HepG2 (cell line): ENCODE data around the gene LHB. TPM values are rescaled to one million over a fixed set of nuclear protein-coding genes. Genes with fewer than 3 reads are reported as not detected.
"Not testable (repeated sequence)": the region's sequence is repeated elsewhere in the genome, so short reads cannot be mapped to it uniquely, and the experiment has no call there.

Experiments used
- ATAC-seq: fragments of 200-7000 bp; cut with Tn5 transposase; 3 replicates; pipeline ENCODE4 v1.9.1; 2020; ENCODE audit warnings: mild to moderate bottlenecking, moderate library complexity
- BruUV-seq: library from RNA; stranded (reverse); fragments of 400-500 nt; replicated peaks from 2 replicates; lab custom pipeline; 2021; lab: Mats Ljungman, UMichigan
- CTCF ChIA-PET: fragments of 300-600 bp; formaldehyde crosslinking; extraction: SDS; loops from one replicate; lab custom pipeline; 2021; ENCODE audit warnings: low total read pairs, inconsistent platforms, low intra/inter-chr PET ratio; lab: Yijun Ruan, JAX
- POLR2A ChIA-PET: fragments of 350-600 bp; sonication (Branson Sonifier 250); formaldehyde crosslinking; loops from one replicate; lab custom pipeline; 2020; ENCODE audit warnings: antibody characterized with exemption, inconsistent platforms; lab: Yijun Ruan, JAX
- DNase-seq: peaks from one replicate; pipeline ENCODE4 v3.0.0-alpha.2; 2015; ENCODE audit warnings: low spot score
- FAIRE-seq: peaks from 3 replicates; lab custom pipeline; 2011; peaks lifted over from hg19 to GRCh38; lab: Jason Lieb, UNC
- H2AFZ ChIP-seq: one replicate; pipeline ENCODE4 v1.6.1; 2011; ENCODE audit warnings: low read length, inconsistent platforms
- H3K27ac ChIP-seq: fragments of 300-600 bp; 3 replicates; pipeline ENCODE4 v1.8.0; 2011; ENCODE audit warnings: mixed run types, mild to moderate bottlenecking, mixed read lengths, low read length, inconsistent platforms; ENCODE audit not compliant: insufficient read depth; ENCODE audit errors: extremely low read length
- H3K27me3 ChIP-seq, 2 experiments: fragments of 200-600 bp in 1 of 2; 2 replicates in 1 of 2; 3 replicates in 1 of 2; pipeline versions ENCODE4 v1.6.0 to v1.8.0; 2011; ENCODE audit warnings: low read length in 2 of 2, mild to moderate bottlenecking in 2 of 2, moderate library complexity in 2 of 2, inconsistent platforms in 1 of 2; ENCODE audit not compliant: insufficient read depth in 2 of 2, control insufficient read depth in 1 of 2
- H3K36me3 ChIP-seq, 2 experiments: fragments of 200-600 bp in 1 of 2; replicated peaks in 1 of 2; 2 replicates in 1 of 2; 3 replicates in 1 of 2; pipeline versions ENCODE4 v1.5.1 to v1.8.0; 2011; ENCODE audit warnings: low read length in 2 of 2, inconsistent platforms in 1 of 2; ENCODE audit not compliant: insufficient read depth in 2 of 2, control insufficient read depth in 1 of 2
- H3K4me1 ChIP-seq: 2 replicates; pipeline ENCODE4 v1.5.1; 2012; ENCODE audit warnings: low read length, inconsistent platforms; ENCODE audit not compliant: insufficient read depth
- H3K4me2 ChIP-seq: 2 replicates; pipeline ENCODE4 v1.6.0; 2011; ENCODE audit warnings: low read depth, low read length, inconsistent platforms
- H3K4me3 ChIP-seq, 3 experiments: fragments of 200-600 bp in 1 of 3; sonication (generic), shearing (Covaris generic) in 1 of 3; replicated peaks in 1 of 3; 2 replicates each; pipeline ENCODE4 v1.5.1; 2011 to 2016; ENCODE audit warnings: low read length in 3 of 3, inconsistent platforms in 2 of 3, low read depth in 2 of 3, mild to moderate bottlenecking in 2 of 3, control low read depth in 1 of 3, mixed read lengths in 1 of 3; ENCODE audit not compliant: insufficient read depth in 1 of 3
- H3K79me2 ChIP-seq: one replicate; pipeline ENCODE4 v1.6.1; 2011; ENCODE audit warnings: low read length, inconsistent platforms; ENCODE audit not compliant: insufficient read depth
- H3K9ac ChIP-seq: 2 replicates; pipeline ENCODE4 v1.6.0; 2011; ENCODE audit warnings: mild to moderate bottlenecking, low read depth, low read length, inconsistent platforms; ENCODE audit not compliant: insufficient read depth
- H3K9me3 ChIP-seq: 2 replicates; pipeline ENCODE4 v1.5.1; 2012; ENCODE audit warnings: mild to moderate bottlenecking, low read length
- H4K20me1 ChIP-seq: 2 replicates; pipeline ENCODE4 v1.6.0; 2011; ENCODE audit warnings: inconsistent platforms, mild to moderate bottlenecking, low read length, moderate library complexity; ENCODE audit not compliant: insufficient read depth
- WGBS: methylation state at CpG from one replicate; pipeline ENCODE4 v1.1.6; 2017; ENCODE audit warnings: low lambda C conversion rate; 5-methylcytosine and 5-hydroxymethylcytosine counted together
- in situ Hi-C: cut with HindIII; loops from 2 replicates; pipeline ENCODE4 v1.10.0; 2017; ENCODE audit warnings: low pct_unique_long_range_greater_than_20kb; ENCODE audit not compliant: extremely low pct_ligation_motif_present
- intact Hi-C: fragments of 100-400 bp; cut with micrococcal nuclease; formaldehyde crosslinking; loops from one replicate; pipeline ENCODE4 v1.10.0; 2022; ENCODE audit not compliant: unreplicated experiment
- polyA plus RNA-seq, 8 experiments: library from polyadenylated mRNA; depleted of rRNA in 3 of 8; stranded (reverse) in 7 of 8; unstranded in 1 of 8; fragments of >200 nt; fragmentation: Illumina TruSeq in 4 of 8; extraction: Trizol in 4 of 8; gene quantifications; 2 replicates each; pipeline versions ENCODE4 v1.2.1 to v1.2.3, GENCODE V29; 2011 to 2016; ENCODE audit warnings: low read depth in 4 of 8, missing spikeins in 1 of 8, mixed read lengths in 1 of 8; ENCODE audit not compliant: insufficient read depth in 1 of 8
- total RNA-seq, 5 experiments: library from RNA; depleted of rRNA; stranded (reverse); fragments of >200 nt; fragmentation: Illumina TruSeq; extraction: Trizol; gene quantifications; 2 replicates each; pipeline ENCODE4 v1.2.3, GENCODE V29; 2016; ENCODE audit warnings: low read depth in 1 of 5

Gene LHB
- total and polyA plus RNA-seq, 2 of the 13 experiments (the other 11 are each of a cell fraction or from before 2014, with no cell fraction given): not detected

DNA sequence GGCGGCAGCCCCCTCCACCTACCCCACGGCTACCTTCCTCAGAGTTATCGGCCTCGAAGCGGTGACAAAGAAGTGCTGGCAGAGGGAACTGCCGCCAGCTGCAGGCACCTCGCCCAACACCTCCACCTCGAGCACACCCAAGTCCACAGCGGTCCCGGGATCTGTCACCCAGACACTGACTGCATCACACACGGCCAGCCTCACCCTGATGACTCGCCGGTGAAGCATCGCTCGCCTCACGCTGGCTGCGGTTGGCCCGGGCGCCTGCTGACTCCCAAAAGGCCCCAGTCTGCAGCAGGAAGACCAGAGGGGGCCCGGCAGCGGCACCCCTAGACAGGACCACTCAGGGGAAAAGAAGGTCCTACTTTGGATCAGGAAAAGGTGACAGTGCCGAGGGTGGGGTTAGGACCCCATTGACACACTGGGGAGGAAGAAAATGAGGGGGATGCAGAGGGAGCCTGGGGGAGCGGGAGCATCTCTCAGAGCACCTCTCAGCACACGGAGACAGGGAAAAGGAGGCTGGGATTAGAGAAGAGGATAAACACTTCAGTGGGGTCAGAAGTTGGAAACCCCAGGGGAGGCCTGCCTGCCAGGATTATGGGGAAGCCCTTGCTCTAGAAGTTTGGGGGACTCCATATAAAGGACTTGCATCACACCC is 33.6 kb upstream of the LHB start:
- FAIRE-seq, H3K9me3 ChIP-seq, BruUV-seq, H2AFZ ChIP-seq, ATAC-seq, in situ Hi-C loops, POLR2A ChIA-PET, H4K20me1 ChIP-seq, CTCF ChIA-PET, H3K36me3 ChIP-seq, H3K79me2 ChIP-seq, DNase-seq, intact Hi-C loops, H3K4me1 ChIP-seq, H3K4me2 ChIP-seq, H3K4me3 ChIP-seq, H3K27ac ChIP-seq, H3K9ac ChIP-seq: not testable (repeated sequence)
- 16% methylated on average over 12 of the region's 24 CpGs for WGBS
- H3K27me3 ChIP-seq: peaks cover 6 to 14% of the 10 kb centered on the region in 2 experiments; a peak in 4 of 5 replicates

DNA sequence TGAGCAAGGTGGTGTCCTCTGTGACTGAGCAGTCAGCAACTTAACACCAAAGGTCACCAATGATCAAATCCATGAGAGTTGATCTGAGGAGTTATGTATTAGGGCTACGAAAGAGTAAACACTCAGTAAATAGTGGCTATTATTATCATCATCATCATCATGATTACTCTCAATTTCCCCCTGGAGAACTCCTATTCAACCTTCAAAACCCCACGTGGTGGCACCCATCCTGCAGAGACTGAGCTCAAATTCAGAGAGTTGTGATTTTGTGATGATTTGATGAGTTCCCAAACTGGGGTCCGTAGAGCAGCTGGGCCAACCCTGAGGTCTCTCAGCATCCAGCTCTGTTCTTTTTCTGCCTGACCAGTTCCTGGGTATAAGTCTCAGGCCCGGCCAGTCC is 32.9 kb upstream of the LHB start:
- DNase-seq, H3K9me3 ChIP-seq, H3K9ac ChIP-seq, ATAC-seq, H3K4me2 ChIP-seq, H3K4me3 ChIP-seq, intact Hi-C loops, BruUV-seq, H2AFZ ChIP-seq, CTCF ChIA-PET, H3K4me1 ChIP-seq, in situ Hi-C loops, H3K36me3 ChIP-seq, H3K79me2 ChIP-seq, H3K27ac ChIP-seq, POLR2A ChIA-PET, FAIRE-seq, H4K20me1 ChIP-seq: not testable (repeated sequence)
- H3K27me3 ChIP-seq: peaks cover 3 to 11% of the 10 kb centered on the region in 2 experiments; a peak in 3 of 5 replicates
- WGBS: 28% methylated on average over 2 of the region's 4 CpGs

DNA sequence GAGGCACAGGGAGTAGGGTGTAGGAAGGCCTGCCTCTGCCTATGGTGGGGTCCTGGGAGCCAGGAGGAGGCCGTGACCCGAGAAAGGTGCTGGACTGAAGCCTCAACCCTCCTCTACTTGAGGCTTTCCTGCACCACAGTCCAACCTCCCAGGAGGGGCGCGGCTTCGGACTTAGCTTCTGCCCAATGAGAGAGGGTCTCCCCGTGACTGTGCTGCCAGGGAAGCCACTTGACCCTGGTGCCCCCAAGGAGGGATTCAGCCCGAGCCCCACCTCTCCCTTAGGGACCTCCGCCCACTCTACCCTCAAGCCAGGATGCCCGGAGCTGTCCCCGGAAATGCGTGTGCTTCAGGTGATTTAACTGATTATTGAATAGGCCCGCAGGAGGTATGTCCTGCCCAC is 32.1 kb upstream of the LHB start, which contains the start of gene CGB8:
Gene CGB8 (minus strand): TSS at position 101 of the 400 bp plus-strand sequence. CDS start 372 bp downstream, outside the sequence.
- in situ Hi-C loops, H2AFZ ChIP-seq, H3K9me3 ChIP-seq, DNase-seq, H3K79me2 ChIP-seq, H4K20me1 ChIP-seq, BruUV-seq, intact Hi-C loops, H3K27ac ChIP-seq, FAIRE-seq, H3K4me1 ChIP-seq, ATAC-seq, POLR2A ChIA-PET, H3K4me3 ChIP-seq, H3K9ac ChIP-seq, H3K4me2 ChIP-seq, CTCF ChIA-PET, H3K36me3 ChIP-seq: not testable (repeated sequence)
- peaks cover 2 to 11% of the 10 kb centered on the region in 2 experiments; a peak in 3 of 5 replicates for H3K27me3 ChIP-seq
- 60% methylated on average over 5 of the region's 12 CpGs for WGBS

DNA sequence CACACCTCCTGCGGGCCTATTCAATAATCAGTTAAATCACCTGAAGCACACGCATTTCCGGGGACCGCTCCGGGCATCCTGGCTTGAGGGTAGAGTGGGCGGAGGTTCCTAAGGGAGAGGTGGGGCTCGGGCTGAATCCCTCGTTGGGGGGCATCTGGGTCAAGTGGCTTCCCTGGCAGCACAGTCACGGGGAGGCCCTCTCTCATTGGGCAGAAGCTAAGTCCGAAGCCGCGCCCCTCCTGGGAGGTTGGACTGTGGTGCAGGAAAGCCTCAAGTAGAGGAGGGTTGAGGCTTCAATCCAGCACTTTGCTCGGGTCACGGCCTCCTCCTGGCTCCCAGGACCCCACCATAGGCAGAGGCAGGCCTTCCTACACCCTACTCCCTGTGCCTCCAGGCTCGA is 26.7 kb upstream of the LHB start, which contains the start of gene CGB5:
Gene CGB5 (plus strand): TSS at position 301 of the 400 bp plus-strand sequence. CDS start 362 bp downstream, outside the sequence.
- H2AFZ ChIP-seq, POLR2A ChIA-PET, H3K36me3 ChIP-seq, BruUV-seq, H3K27ac ChIP-seq, H3K79me2 ChIP-seq, H3K9ac ChIP-seq, H4K20me1 ChIP-seq, H3K4me1 ChIP-seq, H3K4me2 ChIP-seq, FAIRE-seq, H3K4me3 ChIP-seq, DNase-seq, intact Hi-C loops, H3K9me3 ChIP-seq, H3K27me3 ChIP-seq, CTCF ChIA-PET, ATAC-seq, in situ Hi-C loops: not testable (repeated sequence)
- WGBS: no CpG with 5 or more reads among the region's 15 CpGs
